GM12878 (cell line): Measurements from ENCODE around the gene ATP13A1. TPM values are rescaled to one million over a fixed set of nuclear protein-coding genes. Genes with fewer than 3 reads are reported as not detected.
A peak's percentile ranks its signal among the peaks of the same experiment; 100 is the strongest.

ENCODE experiments used
- BCL3 ChIP-seq: IDR thresholded peaks from 2 replicates; pipeline ENCODE4 v1.6.1; 2011; ENCODE audit warnings: borderline replicate concordance, low read depth, mild to moderate bottlenecking, moderate library complexity, low read length; ENCODE audit not compliant: insufficient read depth, poor library complexity, severe bottlenecking
- BCLAF1 ChIP-seq: fragments of 450-650 bp; IDR thresholded peaks from 2 replicates; pipeline ENCODE4 v1.6.1; 2017; ENCODE audit warnings: antibody characterized with exemption, mild to moderate bottlenecking, moderate library complexity
- CHD2 ChIP-seq: IDR thresholded peaks from 2 replicates; pipeline ENCODE4 v1.6.1; 2011; ENCODE audit warnings: low read depth, low read length, improper control_type of control experiment, borderline replicate concordance
- HCFC1 ChIP-seq: fragments of 150-350 bp; IDR thresholded peaks from 2 replicates; pipeline ENCODE4 v1.6.1; 2014; ENCODE audit warnings: low read length
- HDAC2 ChIP-seq: fragments of 200-600 bp; sonication (generic); IDR thresholded peaks from 2 replicates; pipeline ENCODE4 v1.6.1; 2017
- HSF1 ChIP-seq: fragments of 150-350 bp; IDR thresholded peaks from 2 replicates; pipeline ENCODE4 v1.6.1; 2014; ENCODE audit warnings: mild to moderate bottlenecking, low read depth, low read length
- IRF5 ChIP-seq: fragments of 450-650 bp; IDR thresholded peaks from 2 replicates; pipeline ENCODE4 v1.6.1; 2017; ENCODE audit warnings: borderline replicate concordance
- NR2F1 ChIP-seq: fragments of 450-650 bp; conservative IDR thresholded peaks from 2 replicates; pipeline ENCODE4 v1.6.1; 2017; ENCODE audit warnings: mild to moderate bottlenecking
- POU2F2 ChIP-seq: IDR thresholded peaks from 3 replicates; pipeline ENCODE4 v1.6.1; 2011; ENCODE audit warnings: low read depth, mild to moderate bottlenecking, low read length, borderline replicate concordance
- RUNX3 ChIP-seq: IDR thresholded peaks from 2 replicates; pipeline ENCODE4 v1.6.1; 2012; ENCODE audit warnings: low read length, inconsistent platforms
- SMAD5 ChIP-seq: IDR thresholded peaks from 2 replicates; pipeline ENCODE4 v1.6.1; 2016; ENCODE audit warnings: antibody characterized with exemption, low read depth
- TAF1 ChIP-seq: IDR thresholded peaks from 2 replicates; pipeline ENCODE4 v1.6.1; 2011; ENCODE audit warnings: mild to moderate bottlenecking, low read depth, low read length, borderline replicate concordance
- polyA plus RNA-seq, 11 experiments: library from polyadenylated mRNA; depleted of rRNA in 4 of 11; unstranded in 6 of 11; stranded (reverse) in 5 of 11; fragments of >200 nt; fragmentation: Nextera tagmentation in 4 of 11; fragmentation: Illumina TruSeq in 1 of 11; extraction: Ambion mirVana in 4 of 11; extraction: Trizol in 1 of 11; gene quantifications; 1 replicate in 1 of 11; 2 replicates in 10 of 11; pipeline versions ENCODE4 v1.2.1 to v1.2.3, GENCODE V29; 2011 to 2016; ENCODE audit warnings: inconsistent platforms in 2 of 11, missing spikeins in 2 of 11, low read depth in 1 of 11
- total RNA-seq, 4 experiments: library from RNA; depleted of rRNA in 3 of 4; stranded (reverse); fragments of >200 nt in 3 of 4; fragmentation: Illumina TruSeq in 1 of 4; extraction: Trizol in 1 of 4; gene quantifications; 2 replicates each; pipeline versions ENCODE4 v1.2.1 to v1.2.3, GENCODE V29; 2013 to 2021
- TF ChIP-seq, protein P1 (sequence below): IDR thresholded peaks from 2 replicates; pipeline ENCODE4 v1.6.1; 2012; ENCODE audit warnings: low read depth, low read length, improper control_type of control experiment
- TF ChIP-seq, protein P2 (sequence below): fragments of 450-650 bp; conservative IDR thresholded peaks from 2 replicates; pipeline ENCODE4 v1.6.1; 2017; ENCODE audit warnings: mild to moderate bottlenecking, moderate library complexity
- TF ChIP-seq, protein P3 (sequence below): fragments of 450-650 bp; IDR thresholded peaks from 2 replicates; pipeline ENCODE4 v1.6.1; 2018; ENCODE audit warnings: mild to moderate bottlenecking, low read depth, moderate library complexity; ENCODE audit not compliant: partially characterized antibody

Gene ATP13A1
- total and polyA plus RNA-seq, 10 of the 15 experiments (the other 5 are each of a cell fraction or from before 2014, with no cell fraction given), result 0.37 to 91.0 (median 29.8) TPM

DNA sequence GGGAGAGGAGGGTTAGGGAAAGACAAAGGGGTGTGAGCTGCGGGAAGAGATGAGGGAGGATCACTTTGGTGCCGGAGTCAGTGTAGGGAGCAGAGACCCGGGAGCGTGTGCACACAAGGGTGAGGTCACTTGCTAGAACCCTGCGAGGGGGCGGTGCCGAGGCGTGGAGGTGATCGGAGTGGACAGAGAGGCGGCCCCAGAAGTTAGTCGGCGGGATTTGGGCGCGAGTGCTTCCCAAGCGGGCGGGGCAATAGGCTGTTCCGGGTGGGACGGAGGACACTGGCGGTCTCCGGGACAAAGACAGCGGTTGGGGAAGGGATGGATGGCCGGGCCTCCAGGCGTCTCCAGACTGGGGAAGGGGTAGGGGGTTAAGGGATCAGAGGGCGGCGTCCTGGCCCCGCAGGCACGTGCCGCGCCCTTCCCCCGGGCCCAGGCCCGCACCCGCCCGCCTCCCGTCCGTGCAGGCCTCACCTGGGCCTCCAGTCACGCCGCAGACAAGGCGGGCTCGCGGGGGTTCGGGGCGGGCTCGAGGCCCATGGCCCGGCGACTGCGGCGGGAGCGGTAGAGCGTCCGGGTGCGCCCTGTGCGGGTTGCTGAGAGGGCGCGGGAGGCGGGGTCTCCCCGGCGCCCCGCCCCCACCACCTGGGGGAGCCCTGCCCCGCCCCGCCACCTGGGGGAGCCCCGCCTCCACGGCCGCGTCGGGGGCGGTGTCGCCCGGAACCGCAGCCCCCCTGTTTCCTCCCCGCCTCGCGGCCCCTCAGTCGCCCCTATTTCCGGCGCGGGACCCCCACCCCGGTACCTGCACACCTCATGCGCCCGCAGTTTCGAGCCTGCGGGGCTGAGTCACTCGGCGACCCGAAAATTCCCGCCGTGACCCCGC, 35.6 kb downstream of the ATP13A1 start, which contains the start of gene LPAR2 (continued):
- TF ChIP-seq, protein P1, sequence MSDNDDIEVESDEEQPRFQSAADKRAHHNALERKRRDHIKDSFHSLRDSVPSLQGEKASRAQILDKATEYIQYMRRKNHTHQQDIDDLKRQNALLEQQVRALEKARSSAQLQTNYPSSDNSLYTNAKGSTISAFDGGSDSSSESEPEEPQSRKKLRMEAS, result peak; percentile 30; the same call in 1 of the 2 replicates
- TF ChIP-seq BCL3 (no peak), RUNX3 (peak; percentile 35; the same call in 1 of the 2 replicates), SMAD5 (peak; percentile 33; the same call in 1 of the 2 replicates), POU2F2 (no peak; the same call in 2 of the 3 replicates), BCLAF1 (no peak), HCFC1 (no peak), TAF1 (0 out of 2 replicates have a peak, but pooled peaks have one; percentile 22), HDAC2 (no peak), IRF5 (no peak), CHD2 (0 out of 2 replicates have a peak, but pooled peaks have one; percentile 33), NR2F1 (peak; percentile 76; the same call in 1 of the 2 replicates), HSF1 (no peak)
- TF ChIP-seq, protein P2, sequence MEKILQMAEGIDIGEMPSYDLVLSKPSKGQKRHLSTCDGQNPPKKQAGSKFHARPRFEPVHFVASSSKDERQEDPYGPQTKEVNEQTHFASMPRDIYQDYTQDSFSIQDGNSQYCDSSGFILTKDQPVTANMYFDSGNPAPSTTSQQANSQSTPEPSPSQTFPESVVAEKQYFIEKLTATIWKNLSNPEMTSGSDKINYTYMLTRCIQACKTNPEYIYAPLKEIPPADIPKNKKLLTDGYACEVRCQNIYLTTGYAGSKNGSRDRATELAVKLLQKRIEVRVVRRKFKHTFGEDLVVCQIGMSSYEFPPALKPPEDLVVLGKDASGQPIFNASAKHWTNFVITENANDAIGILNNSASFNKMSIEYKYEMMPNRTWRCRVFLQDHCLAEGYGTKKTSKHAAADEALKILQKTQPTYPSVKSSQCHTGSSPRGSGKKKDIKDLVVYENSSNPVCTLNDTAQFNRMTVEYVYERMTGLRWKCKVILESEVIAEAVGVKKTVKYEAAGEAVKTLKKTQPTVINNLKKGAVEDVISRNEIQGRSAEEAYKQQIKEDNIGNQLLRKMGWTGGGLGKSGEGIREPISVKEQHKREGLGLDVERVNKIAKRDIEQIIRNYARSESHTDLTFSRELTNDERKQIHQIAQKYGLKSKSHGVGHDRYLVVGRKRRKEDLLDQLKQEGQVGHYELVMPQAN, result peak; percentile 72
- TF ChIP-seq, protein P3, sequence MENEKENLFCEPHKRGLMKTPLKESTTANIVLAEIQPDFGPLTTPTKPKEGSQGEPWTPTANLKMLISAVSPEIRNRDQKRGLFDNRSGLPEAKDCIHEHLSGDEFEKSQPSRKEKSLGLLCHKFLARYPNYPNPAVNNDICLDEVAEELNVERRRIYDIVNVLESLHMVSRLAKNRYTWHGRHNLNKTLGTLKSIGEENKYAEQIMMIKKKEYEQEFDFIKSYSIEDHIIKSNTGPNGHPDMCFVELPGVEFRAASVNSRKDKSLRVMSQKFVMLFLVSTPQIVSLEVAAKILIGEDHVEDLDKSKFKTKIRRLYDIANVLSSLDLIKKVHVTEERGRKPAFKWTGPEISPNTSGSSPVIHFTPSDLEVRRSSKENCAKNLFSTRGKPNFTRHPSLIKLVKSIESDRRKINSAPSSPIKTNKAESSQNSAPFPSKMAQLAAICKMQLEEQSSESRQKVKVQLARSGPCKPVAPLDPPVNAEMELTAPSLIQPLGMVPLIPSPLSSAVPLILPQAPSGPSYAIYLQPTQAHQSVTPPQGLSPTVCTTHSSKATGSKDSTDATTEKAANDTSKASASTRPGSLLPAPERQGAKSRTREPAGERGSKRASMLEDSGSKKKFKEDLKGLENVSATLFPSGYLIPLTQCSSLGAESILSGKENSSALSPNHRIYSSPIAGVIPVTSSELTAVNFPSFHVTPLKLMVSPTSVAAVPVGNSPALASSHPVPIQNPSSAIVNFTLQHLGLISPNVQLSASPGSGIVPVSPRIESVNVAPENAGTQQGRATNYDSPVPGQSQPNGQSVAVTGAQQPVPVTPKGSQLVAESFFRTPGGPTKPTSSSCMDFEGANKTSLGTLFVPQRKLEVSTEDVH, result no peak
